Fibroblast of lung (primary cell): ENCODE data around the gene EFCAB14. TPM values are rescaled to one million over a fixed set of nuclear protein-coding genes. Genes with fewer than 3 reads are reported as not detected.
"Not testable (repeated sequence)": the region's sequence is repeated elsewhere in the genome, so short reads cannot be mapped to it uniquely, and the experiment has no call there.

ENCODE experiments used
- DNase-seq, 2 donors: peaks; one replicate each; pipeline versions ENCODE4 v3.0.0 to v3.0.0-alpha.2; 2010; ENCODE audit warnings: low read depth in 2 of 2
- H2AFZ ChIP-seq: 2 replicates; pipeline ENCODE4 v1.5.1; 2012; ENCODE audit warnings: low read length, control low read depth, inconsistent platforms
- H3K27ac ChIP-seq: 2 replicates; pipeline ENCODE4 v1.5.1; 2011; ENCODE audit warnings: low read length, control low read depth; ENCODE audit not compliant: insufficient read depth
- H3K27me3 ChIP-seq: 2 replicates; pipeline ENCODE4 v1.5.1; 2011; ENCODE audit warnings: mild to moderate bottlenecking, low read length; ENCODE audit not compliant: control insufficient read depth, insufficient read depth
- H3K36me3 ChIP-seq: 2 replicates; pipeline ENCODE4 v1.5.1; 2011; ENCODE audit warnings: low read length; ENCODE audit not compliant: control insufficient read depth, insufficient read depth
- H3K4me1 ChIP-seq: 2 replicates; pipeline ENCODE4 v1.5.1; 2011; ENCODE audit warnings: low read length; ENCODE audit not compliant: control insufficient read depth, insufficient read depth; ENCODE audit errors: extremely low read depth
- H3K4me2 ChIP-seq: 2 replicates; pipeline ENCODE4 v1.5.1; 2011; ENCODE audit warnings: low read length, control low read depth; ENCODE audit not compliant: insufficient read depth; ENCODE audit errors: extremely low read depth
- H3K4me3 ChIP-seq, 4 experiments: fragments of 200-600 bp in 1 of 4; sonication (generic) in 1 of 4; replicated peaks in 1 of 4; 2 replicates each; pipeline ENCODE4 v1.5.1; 2011 to 2016; ENCODE audit warnings: low read length in 4 of 4, low read depth in 3 of 4, mild to moderate bottlenecking in 3 of 4, control low read depth in 2 of 4, inconsistent platforms in 1 of 4, mixed read lengths in 1 of 4; ENCODE audit not compliant: insufficient read depth in 1 of 4; ENCODE audit errors: control extremely low read depth in 1 of 4
- H3K79me2 ChIP-seq: 2 replicates; pipeline ENCODE4 v1.5.1; 2012; ENCODE audit warnings: mild to moderate bottlenecking, low read length, inconsistent platforms; ENCODE audit not compliant: control insufficient read depth, insufficient read depth
- H3K9ac ChIP-seq: 2 replicates; pipeline ENCODE4 v1.5.1; 2011; ENCODE audit warnings: mild to moderate bottlenecking, low read length, control low read depth; ENCODE audit not compliant: insufficient read depth
- H3K9me3 ChIP-seq: 2 replicates; pipeline ENCODE4 v1.5.1; 2012; ENCODE audit warnings: low read depth, low read length; ENCODE audit not compliant: control insufficient read depth, insufficient read depth
- H4K20me1 ChIP-seq: 2 replicates; pipeline ENCODE4 v1.5.1; 2011; ENCODE audit warnings: low read length; ENCODE audit not compliant: control insufficient read depth, insufficient read depth; ENCODE audit errors: extremely low read depth
- CTCF ChIP-seq, 2 donors: IDR thresholded peaks in 1 of 2; conservative IDR thresholded peaks in 1 of 2; 1 replicate in 1 of 2; 2 replicates in 1 of 2; pipeline ENCODE4 v1.5.1; 2011 to 2012; ENCODE audit warnings: low read length in 2 of 2, control low read depth in 1 of 2, inconsistent platforms in 1 of 2, low read depth in 1 of 2, mild to moderate bottlenecking in 1 of 2
- EZH2 ChIP-seq: IDR thresholded peaks from 2 replicates; pipeline ENCODE4 v1.5.1; 2012; ENCODE audit warnings: low read length, control low read depth, mild to moderate bottlenecking; ENCODE audit errors: missing control alignments
- polyA plus RNA-seq, 2 donors: library from polyadenylated mRNA; depleted of rRNA in 1 of 2; stranded (reverse) in 1 of 2; unstranded in 1 of 2; fragments of >200 nt; gene quantifications; 2 replicates each; pipeline ENCODE4 v1.2.1, GENCODE V29; 2011 to 2012; ENCODE audit warnings: missing spikeins in 1 of 2
- total RNA-seq: library from RNA; depleted of rRNA; stranded (reverse); fragments of >200 nt; gene quantifications from 2 replicates; pipeline ENCODE4 v1.2.1, GENCODE V29; 2014

Gene EFCAB14
- total and polyA plus RNA-seq, 2 donors (not counting 1 experiment from before 2014, with no cell fraction given) = 35.3 to 65.0 TPM

- Histone ChIP-seq H3K27me3 (peaks cover 7% of the 10 kb centered on the region), H3K4me2 (no peak overlapping the region), H3K4me3 (no peak overlapping the region), H3K36me3 (no peaks in the 10 kb centered on the region), H3K79me2 (peaks cover 20% of the 10 kb centered on the region), H3K4me1 (peaks cover 3% of the 10 kb centered on the region), H4K20me1 (no peaks in the 10 kb centered on the region), H3K9me3 (no peaks in the 10 kb centered on the region), H3K9ac (no peak overlapping the region), H2AFZ (no peak overlapping the region), H3K27ac (no peak overlapping the region)
- no peak for DNase-seq
- TF ChIP-seq CTCF (conservative IDR thresholded peaks at IDR 0.05 in 1 of 2, IDR thresholded peaks at IDR 0.05 in 1 of 2; ENCODE audit: low read depth in 1 of 2, low read length in 2 of 2) (no peak), EZH2 (no peak)
Observed at GRCh38 chr1:46721686-46722205, 2.8 kb upstream of the EFCAB14 start.

- H3K9ac ChIP-seq = no peak overlapping the region
- H4K20me1 ChIP-seq = no peaks in the 10 kb centered on the region
- H2AFZ ChIP-seq = no peak overlapping the region
- H3K79me2 ChIP-seq = peaks cover 22% of the 10 kb centered on the region
- H3K27me3 ChIP-seq = peaks cover 7% of the 10 kb centered on the region
- no peak overlapping the region for H3K4me2 ChIP-seq
- H3K36me3 ChIP-seq = no peaks in the 10 kb centered on the region
- peaks cover 3% of the 10 kb centered on the region for H3K4me1 ChIP-seq
- no peak for TF ChIP-seq CTCF (conservative IDR thresholded peaks at IDR 0.05 in 1 of 2, IDR thresholded peaks at IDR 0.05 in 1 of 2; ENCODE audit: low read depth in 1 of 2, low read length in 2 of 2)
- no peak for TF ChIP-seq EZH2
- no peak overlapping the region for H3K27ac ChIP-seq
- no peaks in the 10 kb centered on the region for H3K9me3 ChIP-seq
- DNase-seq = no peak
- no peak overlapping the region for H3K4me3 ChIP-seq
Observed at GRCh38 chr1:46721204-46721603, 2.3 kb upstream of the EFCAB14 start.

GRCh38 chr1:46720319-46720718 lies 1.4 kb upstream of the EFCAB14 start:
- not testable (repeated sequence) for DNase-seq, H3K4me2 ChIP-seq, H4K20me1 ChIP-seq, H3K9me3 ChIP-seq, H3K27me3 ChIP-seq, H2AFZ ChIP-seq, H3K36me3 ChIP-seq, H3K4me1 ChIP-seq, H3K4me3 ChIP-seq, H3K27ac ChIP-seq, H3K9ac ChIP-seq
- peaks cover 22% of the 10 kb centered on the region for H3K79me2 ChIP-seq
